Loucy (cell line): ENCODE data around the gene PTPN2.

Experiments used
- H2AFZ ChIP-seq: fragments of 200-600 bp; sonication (generic); 2 replicates; pipeline ENCODE4 v1.6.0; 2016; ENCODE audit warnings: antibody characterized with exemption, mild to moderate bottlenecking, low read length, moderate library complexity
- H3F3A ChIP-seq: fragments of 200-600 bp; 2 replicates; pipeline ENCODE4 v1.6.0; 2016; ENCODE audit warnings: antibody characterized with exemption, low read depth, mild to moderate bottlenecking
- H3K27me3 ChIP-seq: fragments of 200-600 bp; sonication (generic); 2 replicates; pipeline ENCODE4 v1.6.1; 2014; ENCODE audit warnings: low read length, mild to moderate bottlenecking; ENCODE audit not compliant: insufficient read depth, poor library complexity, severe bottlenecking
- H3K36me3 ChIP-seq: fragments of 200-600 bp; sonication (generic); 2 replicates; pipeline ENCODE4 v1.6.1; 2016; ENCODE audit warnings: low read length; ENCODE audit not compliant: insufficient read depth
- H3K4me1 ChIP-seq: fragments of 200-600 bp; sonication (generic); 2 replicates; pipeline ENCODE4 v1.5.1; 2014; ENCODE audit warnings: low read length, mild to moderate bottlenecking; ENCODE audit not compliant: insufficient read depth, poor library complexity, severe bottlenecking
- H3K4me2 ChIP-seq: fragments of 200-600 bp; sonication (generic); 2 replicates; pipeline ENCODE4 v1.6.0; 2014; ENCODE audit warnings: antibody characterized with exemption, low read length, low read depth, mild to moderate bottlenecking; ENCODE audit not compliant: poor library complexity, severe bottlenecking
- H3K4me3 ChIP-seq: fragments of 200-600 bp; sonication (generic); 2 replicates; pipeline ENCODE4 v1.5.1; 2014; ENCODE audit warnings: low read length, mild to moderate bottlenecking, mixed read lengths; ENCODE audit not compliant: poor library complexity, severe bottlenecking
- H3K79me2 ChIP-seq: fragments of 200-600 bp; sonication (generic); 2 replicates; pipeline ENCODE4 v1.6.1; 2014; ENCODE audit warnings: low read length; ENCODE audit not compliant: insufficient read depth
- H3K9ac ChIP-seq: fragments of 200-600 bp; sonication (generic); 2 replicates; pipeline ENCODE4 v1.6.0; 2014; ENCODE audit warnings: mild to moderate bottlenecking, low read depth, low read length, moderate library complexity; ENCODE audit not compliant: poor library complexity, severe bottlenecking
- H3K9me2 ChIP-seq: fragments of 200-600 bp; sonication (generic); replicated peaks from 2 replicates; pipeline ENCODE4 v1.6.1; 2016; ENCODE audit warnings: low read depth, low read length, mixed read lengths
- H3K9me3 ChIP-seq: fragments of 200-600 bp; sonication (generic); 2 replicates; pipeline ENCODE4 v1.6.1; 2014; ENCODE audit warnings: mild to moderate bottlenecking, antibody characterized with exemption, low read length, low read depth; ENCODE audit not compliant: insufficient read depth
- H4K20me1 ChIP-seq: fragments of 200-600 bp; sonication (generic); 2 replicates; pipeline ENCODE4 v1.6.0; 2014; ENCODE audit warnings: antibody characterized with exemption, low read length, mild to moderate bottlenecking; ENCODE audit not compliant: insufficient read depth, poor library complexity, severe bottlenecking
- CTCF ChIP-seq: fragments of 200-600 bp; sonication (generic); conservative IDR thresholded peaks from 2 replicates; pipeline ENCODE4 v1.5.1; 2014; ENCODE audit warnings: mild to moderate bottlenecking, antibody characterized with exemption, low read length
- EZH2phosphoT487 ChIP-seq: fragments of 200-600 bp; IDR thresholded peaks from 2 replicates; pipeline ENCODE4 v1.6.1; 2018; ENCODE audit warnings: antibody characterized with exemption, mild to moderate bottlenecking, moderate library complexity, borderline replicate concordance

PTPN2 gene

GRCh38 chr18:12837747-12838146 lies 46.3 kb downstream of the PTPN2 start:
- Histone ChIP-seq H3K9me3 (no peaks in the 10 kb centered on the region), H3K36me3 (peaks cover 23% of the 10 kb centered on the region; the same call in 1 of the 2 replicates), H3K9ac (peak overlapping the region; percentile 46), H3K4me1 (peaks cover 29% of the 10 kb centered on the region), H3K79me2 (peaks cover 34% of the 10 kb centered on the region), H2AFZ (no peak overlapping the region), H4K20me1 (no peaks in the 10 kb centered on the region), H3K27me3 (no peaks in the 10 kb centered on the region), H3K4me3 (no peak overlapping the region), H3K4me2 (peak overlapping the region; percentile 64), H3F3A (0 out of 2 replicates have a peak, but pooled peaks cover 7% of the 10 kb centered on the region), H3K9me2 (no peaks in the 10 kb centered on the region)
- TF ChIP-seq CTCF (no peak), EZH2phosphoT487 (no peak)

- H3K4me2 ChIP-seq = no peak overlapping the region
- H3K9ac ChIP-seq = no peak overlapping the region
- no peaks in the 10 kb centered on the region for H3K9me3 ChIP-seq
- H3F3A ChIP-seq = 0 out of 2 replicates have a peak, but pooled peaks cover 7% of the 10 kb centered on the region
- H4K20me1 ChIP-seq = no peaks in the 10 kb centered on the region
- TF ChIP-seq CTCF (no peak), EZH2phosphoT487 (no peak)
- H3K4me1 ChIP-seq = peaks cover 29% of the 10 kb centered on the region
- H3K36me3 ChIP-seq = peaks cover 23% of the 10 kb centered on the region; the same call in 1 of the 2 replicates
- no peaks in the 10 kb centered on the region for H3K27me3 ChIP-seq
- H3K9me2 ChIP-seq = no peaks in the 10 kb centered on the region
- no peak overlapping the region for H2AFZ ChIP-seq
- peaks cover 27% of the 10 kb centered on the region for H3K79me2 ChIP-seq
- H3K4me3 ChIP-seq = no peak overlapping the region
Observed at GRCh38 chr18:12836551-12836950, 47.5 kb downstream of the PTPN2 start.

- H3K4me3 ChIP-seq = no peak overlapping the region
- H3K9me3 ChIP-seq = no peaks in the 10 kb centered on the region
- TF ChIP-seq CTCF (no peak), EZH2phosphoT487 (no peak)
- H3K4me1 ChIP-seq = peaks cover 8% of the 10 kb centered on the region
- peaks cover 56% of the 10 kb centered on the region for H3K36me3 ChIP-seq
- H3K9ac ChIP-seq = no peak overlapping the region
- no peak overlapping the region for H2AFZ ChIP-seq
- no peaks in the 10 kb centered on the region for H3K9me2 ChIP-seq
- H4K20me1 ChIP-seq = no peaks in the 10 kb centered on the region
- no peak overlapping the region for H3K4me2 ChIP-seq
- no peaks in the 10 kb centered on the region for H3K27me3 ChIP-seq
- no peaks in the 10 kb centered on the region for H3F3A ChIP-seq
- H3K79me2 ChIP-seq = no peaks in the 10 kb centered on the region
Observed at GRCh38 chr18:12828116-12829051, 55.7 kb downstream of the PTPN2 start.
